Colonic mucosa (tissue), 4 donors: ENCODE measurements around the gene DZIP1. TPM values are rescaled to one million over a fixed set of nuclear protein-coding genes. Genes with fewer than 3 reads are reported as not detected.

ENCODE experiments used
- DNase-seq: peaks from one replicate; pipeline ENCODE4 v3.0.0-alpha.2; 2020
- H3K27ac ChIP-seq: fragments of 200-600 bp; one replicate; pipeline ENCODE4 v1.8.0; 2021
- H3K27me3 ChIP-seq: fragments of 200-600 bp; one replicate; pipeline ENCODE4 v1.8.0; 2021
- H3K36me3 ChIP-seq: fragments of 200-600 bp; one replicate; pipeline ENCODE4 v1.8.0; 2021
- H3K4me1 ChIP-seq: fragments of 200-600 bp; one replicate; pipeline ENCODE4 v1.8.0; 2021; ENCODE audit warnings: mild to moderate bottlenecking
- H3K4me3 ChIP-seq: fragments of 200-600 bp; one replicate; pipeline ENCODE4 v1.8.0; 2021
- H3K9ac ChIP-seq, 2 donors: one replicate each; pipeline ENCODE4 v1.7.0; 2013; ENCODE audit warnings: control low read depth in 2 of 2, low read depth in 2 of 2, low read length in 2 of 2
- H3K9me3 ChIP-seq: fragments of 200-600 bp; one replicate; pipeline ENCODE4 v1.8.0; 2021
- CTCF ChIP-seq: fragments of 200-600 bp; IDR thresholded peaks from one replicate; pipeline ENCODE4 v1.8.0; 2022; ENCODE audit warnings: antibody characterized with exemption, mild to moderate bottlenecking
- intact Hi-C: fragments of 100-400 bp; cut with DNase I; formaldehyde crosslinking; loops from one replicate; pipeline ENCODE4 v1.14.1; 2022
- total RNA-seq, 2 donors: library from RNA; stranded (reverse); fragmentation: NEBNext Ultra II Directional in 1 of 2; extraction: Animal tissue kit (Norgen Biotek cat#: 25700) in 1 of 2; gene quantifications; one replicate each; pipeline ENCODE4 v1.2.1, GENCODE V29; 2021
- donor health status: healthy.
- donor health status: DM: no; HTN: no; CAD: no.
- donor health status: DM: no; HTN: no; CAD: no.

DZIP1 gene
- total RNA-seq, 2 donors from 2014 or later = 2.2 to 3.6 TPM

- no peak overlapping the region for H3K27ac ChIP-seq
- intact Hi-C loops = no loop called here
Measured at GRCh38 chr13:95628488-95628887, 16.0 kb downstream of the DZIP1 start.

GRCh38 chr13:95627590-95627989 is 16.9 kb downstream of the DZIP1 start:
- no peak for TF ChIP-seq CTCF
- no peaks in the 10 kb centered on the region for H3K4me1 ChIP-seq
- H3K4me3 ChIP-seq = no peak overlapping the region
- no peaks in the 10 kb centered on the region for H3K27me3 ChIP-seq
- H3K9ac ChIP-seq = no peak overlapping the region
- no peak overlapping the region for H3K27ac ChIP-seq
- no peaks in the 10 kb centered on the region for H3K9me3 ChIP-seq
- intact Hi-C loops = no loop called here
- DNase-seq = no peak
- no peaks in the 10 kb centered on the region for H3K36me3 ChIP-seq

More at GRCh38 chr13:95628488-95628887, 16.0 kb downstream of the DZIP1 start:
- no peaks in the 10 kb centered on the region for H3K36me3 ChIP-seq
- no peak for TF ChIP-seq CTCF
- DNase-seq = no peak
- H3K4me3 ChIP-seq = no peak overlapping the region
- no peaks in the 10 kb centered on the region for H3K9me3 ChIP-seq
- H3K9ac ChIP-seq = no peak overlapping the region
- no peaks in the 10 kb centered on the region for H3K4me1 ChIP-seq
- no peaks in the 10 kb centered on the region for H3K27me3 ChIP-seq

DNA sequence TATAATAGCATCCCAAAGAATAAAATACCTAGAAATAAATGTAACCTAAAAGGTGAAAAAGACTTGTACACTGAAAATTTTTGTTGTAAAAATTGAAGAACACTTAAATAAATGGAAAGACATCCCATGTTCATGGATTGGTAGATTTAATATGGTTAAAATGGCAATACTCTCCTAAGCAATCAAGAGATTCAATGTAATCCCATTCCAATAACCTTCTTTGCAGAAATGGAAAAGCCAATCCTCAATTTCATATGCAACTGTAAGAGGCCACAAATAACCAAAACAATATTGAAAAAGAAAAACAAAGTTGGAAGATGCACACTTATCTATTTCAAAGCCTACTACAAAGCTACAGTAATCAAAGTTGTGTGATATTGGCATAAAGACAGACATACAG is 17.7 kb downstream of the DZIP1 start:
- no peak overlapping the region for H3K27ac ChIP-seq
- H3K9ac ChIP-seq = no peak overlapping the region
- H3K4me1 ChIP-seq = no peaks in the 10 kb centered on the region
- no peaks in the 10 kb centered on the region for H3K9me3 ChIP-seq
- no peak for DNase-seq
- intact Hi-C loops = no loop called here
- no peaks in the 10 kb centered on the region for H3K27me3 ChIP-seq
- TF ChIP-seq CTCF = no peak
- H3K4me3 ChIP-seq = no peak overlapping the region
- H3K36me3 ChIP-seq = no peaks in the 10 kb centered on the region

DNA sequence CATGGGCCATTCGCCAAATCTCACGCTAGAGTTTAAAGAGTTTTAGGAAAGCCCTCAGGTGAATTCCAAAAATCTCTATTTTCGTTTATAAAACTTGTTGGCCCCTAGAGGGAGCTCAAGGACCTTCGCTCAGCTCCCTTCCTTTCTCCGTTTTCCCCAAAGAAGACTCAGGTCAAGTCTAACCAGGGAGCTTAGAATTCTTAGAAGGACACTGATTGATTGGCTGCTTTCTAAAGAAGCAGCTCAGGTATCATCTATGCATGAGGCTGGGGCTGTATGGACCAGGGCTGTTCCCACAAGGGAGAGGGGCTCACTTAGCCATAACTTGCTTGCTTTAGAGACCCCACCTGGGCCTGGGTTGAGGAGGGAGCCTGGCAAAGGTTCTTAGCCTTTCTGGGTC is 20.5 kb downstream of the DZIP1 start:
- Histone ChIP-seq H3K4me1 (no peaks in the 10 kb centered on the region), H3K9me3 (no peaks in the 10 kb centered on the region), H3K27me3 (no peaks in the 10 kb centered on the region), H3K9ac (peak overlapping the region in 1 of 2 donors; percentile 24), H3K36me3 (no peaks in the 10 kb centered on the region), H3K4me3 (no peak overlapping the region), H3K27ac (no peak overlapping the region)
- intact Hi-C loops = loop anchor here (2.0 kb wide), 1 partner anchor 211 kb away; no protein-coding TSS in a partner anchor
- peak; percentile 47 for TF ChIP-seq CTCF
- peak; percentile 29 for DNase-seq

DNA sequence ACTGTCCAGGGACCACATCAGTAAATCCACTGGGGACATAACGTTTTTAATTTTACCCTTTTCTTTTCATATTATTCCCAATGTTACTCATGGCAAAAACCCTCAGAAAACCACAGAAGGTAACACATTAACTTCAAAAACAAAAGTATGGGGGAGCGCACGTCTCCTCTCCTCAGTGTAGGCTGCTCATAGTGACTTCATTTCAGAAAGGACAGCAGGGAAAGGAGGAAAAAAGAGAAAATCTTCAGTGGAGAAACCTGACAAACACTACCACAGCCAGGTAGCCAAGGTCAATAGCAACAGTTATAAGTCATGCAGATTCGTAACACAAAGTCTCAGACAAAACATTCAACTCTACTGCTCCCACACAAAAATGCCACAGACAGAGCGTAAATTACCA is 21.4 kb downstream of the DZIP1 start:
- Histone ChIP-seq H3K4me1 (no peaks in the 10 kb centered on the region), H3K27me3 (no peaks in the 10 kb centered on the region), H3K4me3 (no peak overlapping the region), H3K27ac (no peak overlapping the region), H3K9ac (no peak overlapping the region), H3K36me3 (no peaks in the 10 kb centered on the region), H3K9me3 (no peaks in the 10 kb centered on the region)
- no peak for TF ChIP-seq CTCF
- no peak for DNase-seq
- intact Hi-C loops = no loop called here
